CD8-positive, alpha-beta memory T cell (primary cell): ENCODE measurements around the gene BRK1. TPM values are rescaled to one million over a fixed set of nuclear protein-coding genes. Genes with fewer than 3 reads are reported as not detected.
A peak's percentile ranks its signal among the peaks of the same experiment; 100 is the strongest.
"Not testable (repeated sequence)": the region's sequence is repeated elsewhere in the genome, so short reads cannot be mapped to it uniquely, and the experiment has no call there.

Source experiments
- CTCF ChIA-PET: fragments of 350-600 bp; sonication (Branson Sonifier 250); formaldehyde crosslinking; loops from one replicate; lab custom pipeline; 2021; ENCODE audit warnings: antibody characterized with exemption; lab: Charles Lee
- POLR2A ChIA-PET: fragments of 350-600 bp; sonication (Branson Sonifier 250); formaldehyde crosslinking; loops from one replicate; lab custom pipeline; 2021; ENCODE audit warnings: antibody characterized with exemption; lab: Charles Lee
- DNase-seq, 5 donors: peaks; one replicate each; pipeline versions ENCODE4 v3.0.0 to v3.0.0-alpha.2; 2020 to 2022; ENCODE audit warnings: mixed read lengths in 1 of 5
- H3K27ac ChIP-seq: one replicate; pipeline ENCODE4 v1.7.0; 2013; ENCODE audit warnings: low read depth, mild to moderate bottlenecking, low read length, moderate library complexity
- H3K27me3 ChIP-seq: 2 replicates; pipeline ENCODE4 v1.7.0; 2013; ENCODE audit warnings: low read length, mild to moderate bottlenecking; ENCODE audit not compliant: insufficient read depth, poor library complexity, severe bottlenecking
- H3K36me3 ChIP-seq: 2 replicates; pipeline ENCODE4 v1.7.0; 2013; ENCODE audit warnings: mild to moderate bottlenecking, low read length, moderate library complexity; ENCODE audit not compliant: insufficient read depth
- H3K4me1 ChIP-seq: 2 replicates; pipeline ENCODE4 v1.7.0; 2013; ENCODE audit warnings: mild to moderate bottlenecking, low read length, moderate library complexity; ENCODE audit not compliant: insufficient read depth
- H3K4me3 ChIP-seq: 2 replicates; pipeline ENCODE4 v1.7.0; 2013; ENCODE audit warnings: mild to moderate bottlenecking, low read length
- H3K9me3 ChIP-seq: 2 replicates; pipeline ENCODE4 v1.7.0; 2013; ENCODE audit warnings: mild to moderate bottlenecking, low read length
- H3K27ac Mint-ChIP-seq, 8 donors: one replicate each; pipeline ENCODE4 v1.8.0; 2020 to 2021; ENCODE audit warnings: mixed read lengths in 8 of 8, mild to moderate bottlenecking in 6 of 8, inconsistent platforms in 3 of 8, moderate library complexity in 3 of 8
- H3K27me3 Mint-ChIP-seq, 2 donors: one replicate each; pipeline ENCODE4 v1.8.0; 2020 to 2021; ENCODE audit warnings: mixed read lengths in 2 of 2, mild to moderate bottlenecking in 1 of 2, moderate library complexity in 1 of 2
- H3K36me3 Mint-ChIP-seq, 3 donors: one replicate each; pipeline ENCODE4 v1.8.0; 2020 to 2021; ENCODE audit warnings: mixed read lengths in 3 of 3, inconsistent platforms in 1 of 3, mild to moderate bottlenecking in 1 of 3
- H3K4me1 Mint-ChIP-seq, 3 donors: one replicate each; pipeline ENCODE4 v1.8.0; 2020 to 2021; ENCODE audit warnings: mixed read lengths in 3 of 3, inconsistent platforms in 1 of 3, mild to moderate bottlenecking in 1 of 3
- H3K4me3 Mint-ChIP-seq, 7 donors: one replicate each; pipeline ENCODE4 v1.8.0; 2020 to 2021; ENCODE audit warnings: mixed read lengths in 7 of 7, mild to moderate bottlenecking in 6 of 7, moderate library complexity in 4 of 7, inconsistent platforms in 2 of 7
- H3K9me3 Mint-ChIP-seq, 5 donors: one replicate each; pipeline ENCODE4 v1.8.0; 2020 to 2022; ENCODE audit warnings: mixed read lengths in 5 of 5, mild to moderate bottlenecking in 3 of 5, moderate library complexity in 2 of 5, inconsistent platforms in 1 of 5
- polyA plus RNA-seq: library from polyadenylated mRNA; unstranded; fragments of 300-500 nt; fragmentation: Illumina TruSeq; gene quantifications from one replicate; pipeline ENCODE4 v1.2.3, GENCODE V29; 2021
- total RNA-seq, 2 experiments: library from RNA; stranded (reverse); gene quantifications; one replicate each; pipeline ENCODE4 v1.2.3, GENCODE V29; 2021

Gene BRK1
- total and polyA plus RNA-seq, 3 experiments from 2014 or later: 105 to 230 (median 106) TPM

DNA sequence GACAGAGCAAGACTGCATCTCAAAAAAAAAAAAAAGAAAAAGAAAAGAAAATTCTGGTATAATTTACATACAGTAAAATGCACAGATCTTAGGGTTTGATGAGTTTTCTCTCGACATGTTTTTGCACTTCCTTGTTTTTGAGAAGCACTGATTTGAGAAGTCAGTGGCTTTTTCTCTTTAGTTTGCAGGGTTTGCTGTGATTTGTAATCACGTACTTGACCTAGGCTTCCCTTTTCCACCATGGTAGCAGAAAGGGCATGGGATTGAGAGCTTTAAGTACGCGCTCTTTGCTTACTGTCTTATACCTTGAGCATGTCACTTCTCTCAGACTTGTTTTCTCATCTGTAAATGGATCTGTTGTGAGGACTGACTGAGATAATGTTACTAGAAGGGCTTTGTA, 30.2 kb downstream of the BRK1 start:
- peak overlapping the region; percentile 23 to 79 (median 72) for H3K4me3 Mint-ChIP-seq
- H3K4me1 Mint-ChIP-seq: peaks cover 38 to 56% (median 51%) of the 10 kb centered on the region in 3 donors
- no peaks in the 10 kb centered on the region for H3K9me3 Mint-ChIP-seq
- CTCF ChIA-PET: interaction anchor here (0.7 kb wide), 1 partner anchor 17 kb away, joined by 3 read pairs; no protein-coding TSS in a partner anchor
- H3K36me3 Mint-ChIP-seq: peaks cover 0 to 55% (median 10%) of the 10 kb centered on the region in 3 donors
- no peaks in the 10 kb centered on the region for H3K27me3 Mint-ChIP-seq
- POLR2A ChIA-PET: interaction anchor here (0.6 kb wide), 1 partner anchor 75 kb away, joined by 3 read pairs; no protein-coding TSS in a partner anchor
- no peak for DNase-seq
- Histone ChIP-seq H3K27ac (no peak overlapping the region), H3K27me3 (no peaks in the 10 kb centered on the region), H3K36me3 (peaks cover 21% of the 10 kb centered on the region), H3K4me1 (peaks cover 30% of the 10 kb centered on the region), H3K4me3 (no peak overlapping the region), H3K9me3 (no peaks in the 10 kb centered on the region)
- peak overlapping the region in 7 of 8 donors; percentile 25 to 94 (median 72) for H3K27ac Mint-ChIP-seq

DNA sequence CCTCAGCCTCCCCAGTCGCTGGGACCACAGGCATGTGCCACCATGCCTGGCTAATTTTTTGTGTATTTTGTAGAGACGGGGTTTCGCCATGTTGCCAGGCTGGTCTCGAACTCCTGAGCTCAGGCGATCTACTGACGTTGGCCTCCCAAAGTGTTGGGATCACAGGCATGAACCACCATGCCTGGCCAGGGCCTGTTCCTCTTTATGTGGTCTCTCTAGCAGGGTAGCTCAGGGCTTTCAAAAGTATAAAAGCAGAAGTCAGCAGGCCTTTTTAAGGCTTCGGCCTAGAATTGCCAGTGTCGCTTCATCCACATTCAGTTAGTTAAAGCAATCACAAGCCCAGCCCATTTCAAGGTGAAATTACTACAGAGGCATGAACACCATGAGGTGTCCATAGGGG, 33.8 kb downstream of the BRK1 start:
- Histone ChIP-seq H3K4me1 (peaks cover 9% of the 10 kb centered on the region), H3K27ac (no peak overlapping the region), H3K9me3 (no peaks in the 10 kb centered on the region), H3K36me3 (peaks cover 26% of the 10 kb centered on the region), H3K4me3 (no peak overlapping the region), H3K27me3 (no peaks in the 10 kb centered on the region)
- H3K9me3 Mint-ChIP-seq: no peaks in the 10 kb centered on the region
- peaks cover 0 to 62% (median 11%) of the 10 kb centered on the region in 3 donors for H3K36me3 Mint-ChIP-seq
- peaks cover 0 to 2% of the 10 kb centered on the region in 2 donors for H3K27me3 Mint-ChIP-seq
- H3K4me1 Mint-ChIP-seq: peaks cover 19 to 35% (median 32%) of the 10 kb centered on the region in 3 donors
- H3K4me3 Mint-ChIP-seq: peak overlapping the region in 1 of 7 donors; percentile 20
- POLR2A ChIA-PET: no interaction called here
- CTCF ChIA-PET: no interaction called here
- no peak overlapping the region for H3K27ac Mint-ChIP-seq
- no peak for DNase-seq

DNA sequence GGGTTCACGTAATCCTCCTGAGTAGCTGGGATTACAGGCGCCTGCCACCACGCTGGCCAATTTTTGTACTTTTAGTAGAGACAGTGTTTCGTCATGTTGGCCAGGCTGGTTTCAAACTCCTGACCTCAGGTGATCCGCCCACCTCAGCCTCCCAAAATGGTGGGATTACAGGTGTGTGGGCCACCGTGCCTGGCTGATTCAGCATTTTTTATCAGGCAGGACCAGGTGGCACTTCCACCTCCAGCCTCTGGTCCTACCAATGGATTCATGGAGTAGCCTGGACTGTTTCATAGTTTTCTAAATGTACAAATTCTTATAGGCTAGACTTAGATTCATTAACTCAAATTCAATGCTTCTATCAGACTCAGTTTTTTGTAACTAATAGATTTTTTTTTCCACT, 35.5 kb downstream of the BRK1 start:
- Histone ChIP-seq H3K4me1 (peaks cover under 1% of the 10 kb centered on the region), H3K36me3 (peaks cover 26% of the 10 kb centered on the region), H3K4me3 (no peak overlapping the region), H3K9me3 (no peaks in the 10 kb centered on the region), H3K27me3 (no peaks in the 10 kb centered on the region), H3K27ac (no peak overlapping the region)
- DNase-seq: no peak
- peaks cover 0 to 2% of the 10 kb centered on the region in 2 donors for H3K27me3 Mint-ChIP-seq
- peaks cover 0 to 67% (median 11%) of the 10 kb centered on the region in 3 donors for H3K36me3 Mint-ChIP-seq
- ChIA-PET POLR2A (no interaction called here), CTCF (interaction anchor here (2.1 kb wide), 1 partner anchor 14 kb away, joined by 6 read pairs; the partner anchor contains the start of gene IRAK2)
- H3K9me3 Mint-ChIP-seq: no peaks in the 10 kb centered on the region
- no peak overlapping the region for H3K4me3 Mint-ChIP-seq
- H3K4me1 Mint-ChIP-seq: peaks cover 11 to 22% (median 18%) of the 10 kb centered on the region in 3 donors
- peak overlapping the region in 1 of 8 donors; percentile 58 for H3K27ac Mint-ChIP-seq

DNA sequence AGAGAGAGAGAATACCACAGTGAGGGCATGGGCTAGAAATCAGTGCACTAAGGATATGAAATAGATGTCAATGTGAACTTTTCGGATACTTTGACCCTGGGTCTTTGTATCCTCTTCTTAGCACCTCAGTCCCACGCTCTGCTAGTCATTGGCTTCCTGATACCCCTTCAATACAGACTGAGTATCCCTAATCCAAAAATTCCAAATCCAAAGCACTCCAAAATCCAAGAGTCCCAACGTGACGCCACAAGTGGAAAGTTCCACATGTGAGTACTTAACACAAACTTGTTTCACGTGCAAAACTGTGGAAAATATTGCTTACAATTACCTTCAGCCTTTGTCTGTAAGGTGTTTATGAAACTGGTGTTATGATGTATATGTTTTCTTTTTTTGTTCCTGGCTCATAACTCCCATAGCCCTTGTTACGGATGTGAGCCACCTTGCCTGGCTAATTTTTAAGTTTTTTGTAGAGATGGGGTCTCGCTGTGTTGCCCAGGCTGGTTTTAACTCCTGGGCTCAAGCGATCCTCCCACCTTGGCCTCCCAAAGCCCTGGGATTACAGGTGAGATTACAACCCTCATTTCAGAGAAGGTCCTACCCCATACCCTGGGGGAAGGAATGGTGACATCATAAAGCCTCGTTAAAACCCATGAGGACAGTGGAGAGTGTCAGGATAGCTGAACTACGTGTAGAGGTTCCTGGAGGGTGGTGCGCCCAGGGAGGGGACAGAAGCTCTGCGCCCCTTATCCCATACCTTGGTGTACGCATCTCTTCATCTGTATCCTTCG, 39.1 kb downstream of the BRK1 start:
- peaks cover 0 to 2% of the 10 kb centered on the region in 2 donors for H3K27me3 Mint-ChIP-seq
- CTCF ChIA-PET: interaction anchor here (1.1 to 1.3 kb wide), 2 partner anchors 9 to 49 kb away, joined by 3 read pairs; no protein-coding TSS in a partner anchor
- Histone ChIP-seq H3K36me3 (peaks cover 22% of the 10 kb centered on the region), H3K9me3 (no peaks in the 10 kb centered on the region), H3K4me1 (no peaks in the 10 kb centered on the region), H3K27me3 (no peaks in the 10 kb centered on the region), H3K4me3 (no peak overlapping the region), H3K27ac (no peak overlapping the region)
- DNase-seq: no peak
- POLR2A ChIA-PET: no interaction called here
- peaks cover 3 to 10% (median 4%) of the 10 kb centered on the region in 3 donors for H3K4me1 Mint-ChIP-seq
- peak overlapping the region in 1 of 7 donors; percentile 37 for H3K4me3 Mint-ChIP-seq
- peaks cover 0 to 45% (median 11%) of the 10 kb centered on the region in 3 donors for H3K36me3 Mint-ChIP-seq
- H3K9me3 Mint-ChIP-seq: no peaks in the 10 kb centered on the region
- H3K27ac Mint-ChIP-seq: peak overlapping the region in 2 of 8 donors; percentile 58 to 74

DNA sequence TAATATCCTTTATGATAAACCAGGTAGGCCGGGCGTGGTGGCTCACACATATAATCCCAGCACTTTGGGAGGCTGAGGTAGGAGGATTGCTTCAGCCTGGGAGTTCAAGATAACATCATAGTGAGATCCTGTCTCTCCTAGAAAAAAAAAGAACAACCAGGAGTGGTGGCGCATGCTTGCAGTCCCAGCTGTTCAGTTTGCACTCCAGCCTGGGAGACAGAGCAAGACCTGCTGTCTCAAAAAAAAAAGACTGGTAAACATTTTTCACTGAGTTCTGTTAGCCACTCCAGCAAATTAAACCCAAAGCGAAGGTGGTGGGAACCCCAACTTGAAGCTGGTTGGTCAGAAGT, 39.6 kb downstream of the BRK1 start:
- H3K9me3 Mint-ChIP-seq: no peaks in the 10 kb centered on the region
- no peaks in the 10 kb centered on the region for H3K4me1 ChIP-seq
- no peak for DNase-seq
- peaks cover 0 to 2% of the 10 kb centered on the region in 2 donors for H3K27me3 Mint-ChIP-seq
- ChIA-PET POLR2A (interaction anchor here (0.5 kb wide), 1 partner anchor 13 kb away, joined by 4 read pairs; no protein-coding TSS in a partner anchor), CTCF (no interaction called here)
- peaks cover 17% of the 10 kb centered on the region for H3K36me3 ChIP-seq
- H3K27ac Mint-ChIP-seq: peak overlapping the region in 2 of 8 donors; percentile 58 to 74
- H3K27ac ChIP-seq: no peak overlapping the region
- H3K4me3 ChIP-seq: no peak overlapping the region
- no peaks in the 10 kb centered on the region for H3K27me3 ChIP-seq
- no peaks in the 10 kb centered on the region for H3K9me3 ChIP-seq
- no peak overlapping the region for H3K4me3 Mint-ChIP-seq
- H3K36me3 Mint-ChIP-seq: peaks cover 0 to 40% (median 7%) of the 10 kb centered on the region in 3 donors
- H3K4me1 Mint-ChIP-seq: peaks cover 0 to 5% (median 2%) of the 10 kb centered on the region in 3 donors

DNA sequence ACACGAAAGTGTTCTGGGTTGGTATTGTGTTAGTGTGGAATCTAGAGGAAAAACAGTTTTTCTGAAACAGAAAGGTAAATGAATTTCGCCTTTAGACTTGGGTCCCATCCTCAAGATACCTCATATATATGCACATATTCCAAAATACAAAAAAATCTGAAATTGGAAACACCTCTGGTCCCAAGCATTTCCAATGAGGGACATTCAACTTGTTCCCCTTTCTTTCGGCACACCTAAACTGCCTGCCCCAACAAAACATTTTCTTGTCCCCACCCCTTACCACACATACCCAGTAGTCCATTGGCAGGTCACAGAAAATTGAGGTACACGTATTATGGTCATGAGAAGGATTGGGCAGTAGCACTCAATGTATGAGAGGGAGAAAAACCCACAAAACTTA, 40.2 kb downstream of the BRK1 start:
- no peaks in the 10 kb centered on the region for H3K27me3 ChIP-seq
- H3K27ac ChIP-seq: no peak overlapping the region
- Mint-ChIP-seq H3K4me1 (peaks cover 0 to 2% (median 0%) of the 10 kb centered on the region in 3 donors), H3K27ac (peak overlapping the region in 2 of 8 donors; percentile 22 to 61), H3K9me3 (no peaks in the 10 kb centered on the region), H3K27me3 (peaks cover 0 to 2% of the 10 kb centered on the region in 2 donors), H3K4me3 (no peak overlapping the region), H3K36me3 (peaks cover 0 to 34% (median 2%) of the 10 kb centered on the region in 3 donors)
- peaks cover 11% of the 10 kb centered on the region for H3K36me3 ChIP-seq
- no peak overlapping the region for H3K4me3 ChIP-seq
- no peaks in the 10 kb centered on the region for H3K9me3 ChIP-seq
- ChIA-PET POLR2A (interaction anchor here (0.5 kb wide), 1 partner anchor 13 kb away, joined by 4 read pairs; no protein-coding TSS in a partner anchor), CTCF (no interaction called here)
- DNase-seq: no peak
- H3K4me1 ChIP-seq: no peaks in the 10 kb centered on the region

DNA sequence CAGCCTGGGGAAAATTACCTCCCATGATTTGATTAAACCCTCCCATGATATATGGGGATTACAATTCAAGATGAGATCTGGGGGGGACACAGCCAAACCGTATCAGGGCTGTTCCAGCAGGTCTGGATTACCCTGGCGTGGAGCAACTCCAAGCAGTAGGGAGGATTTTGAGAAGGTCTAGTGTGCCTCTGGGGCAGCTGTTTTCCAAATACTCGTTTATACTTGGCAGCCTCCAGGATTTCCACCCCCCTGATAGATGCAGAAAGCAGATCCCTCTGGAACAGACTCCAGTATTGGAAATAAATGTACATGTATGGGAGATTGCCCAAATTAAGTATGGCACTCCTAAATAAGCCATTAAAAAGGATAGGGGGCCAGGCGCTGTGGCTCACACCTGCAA, 41.6 kb downstream of the BRK1 start:
- Histone ChIP-seq H3K9me3 (no peaks in the 10 kb centered on the region), H3K4me1 (no peaks in the 10 kb centered on the region), H3K27me3 (no peaks in the 10 kb centered on the region), H3K27ac (no peak overlapping the region), H3K36me3 (no peaks in the 10 kb centered on the region), H3K4me3 (no peak overlapping the region)
- no peaks in the 10 kb centered on the region for H3K9me3 Mint-ChIP-seq
- no peaks in the 10 kb centered on the region for H3K4me1 Mint-ChIP-seq
- H3K27ac Mint-ChIP-seq: no peak overlapping the region
- no peak overlapping the region for H3K4me3 Mint-ChIP-seq
- H3K27me3 Mint-ChIP-seq: no peaks in the 10 kb centered on the region
- ChIA-PET POLR2A (no interaction called here), CTCF (no interaction called here)
- DNase-seq: no peak
- H3K36me3 Mint-ChIP-seq: peaks cover 0 to 21% (median 0%) of the 10 kb centered on the region in 3 donors

DNA sequence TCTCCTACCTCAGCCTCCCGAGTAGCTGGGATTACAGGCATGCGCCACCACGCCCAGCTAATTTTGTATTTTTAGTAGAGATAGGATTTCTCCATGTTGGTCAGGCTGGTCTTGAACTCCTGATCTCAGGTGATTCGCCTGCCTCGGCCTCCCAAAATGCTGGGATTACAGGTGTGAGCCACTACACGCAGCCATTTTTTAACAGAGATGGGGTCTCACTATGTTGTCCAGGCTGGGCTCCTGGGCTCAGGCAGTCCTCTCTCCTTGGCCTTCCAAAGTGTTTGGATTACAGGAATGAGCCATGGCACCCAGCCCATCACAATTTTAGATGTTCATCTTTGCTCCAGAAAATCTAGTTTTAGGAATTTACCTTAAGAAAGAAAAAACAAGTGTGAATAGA, 43.1 kb downstream of the BRK1 start:
- H3K4me1 Mint-ChIP-seq, H3K9me3 ChIP-seq, H3K4me1 ChIP-seq, H3K27me3 ChIP-seq, H3K27me3 Mint-ChIP-seq, H3K9me3 Mint-ChIP-seq, H3K27ac Mint-ChIP-seq, H3K36me3 ChIP-seq, DNase-seq, H3K4me3 Mint-ChIP-seq, H3K27ac ChIP-seq, H3K4me3 ChIP-seq: not testable (repeated sequence)
- H3K36me3 Mint-ChIP-seq: peaks cover 0 to 13% (median 0%) of the 10 kb centered on the region in 3 donors
- POLR2A ChIA-PET: interaction anchor here (0.7 kb wide), 1 partner anchor 59 kb away, joined by 3 read pairs; no protein-coding TSS in a partner anchor
- CTCF ChIA-PET: interaction anchor here (0.6 kb wide), 1 partner anchor 28 kb away, joined by 3 read pairs; no protein-coding TSS in a partner anchor
